ENCODE measurements around the gene MUC22.
"Not testable (repeated sequence)": the region's sequence is repeated elsewhere in the genome, so short reads cannot be mapped to it uniquely, and the experiment has no call there.

DNA sequence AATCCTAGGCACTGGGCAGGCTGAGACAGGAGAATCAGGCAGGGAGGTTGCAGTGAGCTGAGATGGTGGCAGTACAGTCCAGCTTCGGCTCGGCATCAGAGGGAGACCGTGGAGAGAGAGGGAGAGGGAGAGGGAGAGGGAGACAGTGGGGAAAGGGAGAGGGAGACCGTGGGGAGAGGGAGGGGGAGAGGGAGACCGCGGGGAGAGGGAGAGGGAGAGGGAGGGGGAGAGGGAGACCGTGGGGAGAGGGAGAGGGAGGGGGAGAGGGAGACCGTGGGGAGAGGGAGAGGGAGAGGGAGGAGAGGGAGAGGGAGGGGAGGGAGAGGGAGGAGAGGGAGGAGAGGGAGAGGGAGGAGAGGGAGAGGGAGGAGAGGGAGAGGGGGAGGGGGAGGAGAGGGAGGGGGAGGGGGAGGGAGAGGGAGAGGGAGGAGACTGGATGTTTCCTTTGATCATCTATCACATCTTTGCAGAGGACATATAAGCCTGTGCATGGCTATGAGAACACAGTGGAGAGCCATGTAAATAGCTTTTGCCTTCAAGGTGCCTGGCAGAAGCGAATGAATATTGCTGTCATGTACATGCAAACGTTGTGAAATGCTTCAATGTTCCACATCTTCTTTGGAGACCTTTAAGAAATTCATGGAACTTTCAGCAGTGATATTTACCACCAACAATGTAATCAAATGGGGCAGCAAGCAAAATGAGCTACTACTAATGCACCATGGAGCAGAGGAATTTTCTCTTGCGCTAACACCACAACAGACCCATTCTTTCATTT lies 57.8 kb downstream of the MUC22 start:
- TF ChIP-seq, protein P1, sequence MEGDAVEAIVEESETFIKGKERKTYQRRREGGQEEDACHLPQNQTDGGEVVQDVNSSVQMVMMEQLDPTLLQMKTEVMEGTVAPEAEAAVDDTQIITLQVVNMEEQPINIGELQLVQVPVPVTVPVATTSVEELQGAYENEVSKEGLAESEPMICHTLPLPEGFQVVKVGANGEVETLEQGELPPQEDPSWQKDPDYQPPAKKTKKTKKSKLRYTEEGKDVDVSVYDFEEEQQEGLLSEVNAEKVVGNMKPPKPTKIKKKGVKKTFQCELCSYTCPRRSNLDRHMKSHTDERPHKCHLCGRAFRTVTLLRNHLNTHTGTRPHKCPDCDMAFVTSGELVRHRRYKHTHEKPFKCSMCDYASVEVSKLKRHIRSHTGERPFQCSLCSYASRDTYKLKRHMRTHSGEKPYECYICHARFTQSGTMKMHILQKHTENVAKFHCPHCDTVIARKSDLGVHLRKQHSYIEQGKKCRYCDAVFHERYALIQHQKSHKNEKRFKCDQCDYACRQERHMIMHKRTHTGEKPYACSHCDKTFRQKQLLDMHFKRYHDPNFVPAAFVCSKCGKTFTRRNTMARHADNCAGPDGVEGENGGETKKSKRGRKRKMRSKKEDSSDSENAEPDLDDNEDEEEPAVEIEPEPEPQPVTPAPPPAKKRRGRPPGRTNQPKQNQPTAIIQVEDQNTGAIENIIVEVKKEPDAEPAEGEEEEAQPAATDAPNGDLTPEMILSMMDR (IDR thresholded peaks at IDR 0.05) = not testable (repeated sequence)
- TF ChIP-seq POLR2A (IDR thresholded peaks at IDR 0.05) = not testable (repeated sequence)
